Aorta (tissue), 5 donors: ENCODE measurements around the gene ONECUT2. TPM values are rescaled to one million over a fixed set of nuclear protein-coding genes. Genes with fewer than 3 reads are reported as not detected.

Experiments
- ATAC-seq: fragments of 200-7000 bp; cut with Tn5 transposase; one replicate; pipeline ENCODE4 v1.9.1; 2022; ENCODE audit warnings: moderate library complexity; ENCODE audit not compliant: low FRiP score
- DNase-seq, 2 donors: peaks; one replicate each; pipeline ENCODE4 v3.0.0-alpha.2; 2020
- H3K27ac ChIP-seq, 2 donors: one replicate each; pipeline ENCODE4 v1.5.1; 2013; ENCODE audit warnings: low read length in 2 of 2, mild to moderate bottlenecking in 2 of 2, moderate library complexity in 2 of 2, control low read depth in 1 of 2, inconsistent platforms in 1 of 2, low read depth in 1 of 2
- H3K27me3 ChIP-seq, 2 donors: one replicate each; pipeline ENCODE4 v1.6.1; 2013; ENCODE audit warnings: control low read depth in 1 of 2, low read length in 1 of 2, mild to moderate bottlenecking in 1 of 2, moderate library complexity in 1 of 2; ENCODE audit not compliant: insufficient read depth in 2 of 2, control insufficient read depth in 1 of 2
- H3K36me3 ChIP-seq, 2 donors: one replicate each; pipeline ENCODE4 v1.6.1; 2013; ENCODE audit warnings: control low read depth in 1 of 2, low read length in 1 of 2, mild to moderate bottlenecking in 1 of 2; ENCODE audit not compliant: insufficient read depth in 2 of 2, control insufficient read depth in 1 of 2
- H3K4me1 ChIP-seq, 2 donors: one replicate each; pipeline ENCODE4 v1.6.1; 2013; ENCODE audit warnings: low read length in 2 of 2, control low read depth in 1 of 2, mild to moderate bottlenecking in 1 of 2, moderate library complexity in 1 of 2; ENCODE audit not compliant: insufficient read depth in 2 of 2, control insufficient read depth in 1 of 2
- H3K4me3 ChIP-seq, 2 donors: one replicate each; pipeline ENCODE4 v1.5.1; 2013; ENCODE audit warnings: low read length in 2 of 2, control low read depth in 1 of 2, mild to moderate bottlenecking in 1 of 2
- H3K9me3 ChIP-seq: one replicate; pipeline ENCODE4 v1.6.1; 2013; ENCODE audit warnings: mild to moderate bottlenecking, low read length; ENCODE audit not compliant: control insufficient read depth
- WGBS, 2 donors: extraction: QIAGEN DNeasy Blood & Tissue Kit; methylation state at CpG; one replicate each; pipeline ENCODE4 v1.1.7; 2013; 5-methylcytosine and 5-hydroxymethylcytosine counted together
- intact Hi-C, 2 donors: fragments of 100-400 bp; cut with DNase I; formaldehyde crosslinking; loops; one replicate each; pipeline versions ENCODE4 v1.14.2 to v1.15.0; 2022
- polyA plus RNA-seq, 2 donors: library from polyadenylated mRNA; stranded (reverse); fragments of 200-250 nt; gene quantifications; one replicate each; pipeline ENCODE4 v1.2.3, GENCODE V29; 2013
- total RNA-seq, 2 donors: library from RNA; stranded (reverse); fragmentation: NEBNext Ultra II Directional; extraction: Animal tissue kit (Norgen Biotek cat#: 25700); gene quantifications; one replicate each; pipeline ENCODE4 v1.2.1, GENCODE V29; 2021
- donor health status: healthy with polysubstance abuse.
- donor health status: Bipolar disorder and iron deficiency.
- donor health status: DM: no; HTN: no; CAD: no.
- donor health status: DM: no; HTN: no; CAD: no.
- donor health status: DM: yes; HTN: yes; CAD: no.

ONECUT2 gene
- total and polyA plus RNA-seq, 4 donors, result 0.03 to 0.69 (median 0.41) TPM

- DNase-seq, result no peak
- Histone ChIP-seq H3K27me3 (no peaks in the 10 kb centered on the region), H3K4me3 (no peak overlapping the region), H3K4me1 (no peaks in the 10 kb centered on the region), H3K9me3 (no peaks in the 10 kb centered on the region), H3K27ac (no peak overlapping the region), H3K36me3 (no peaks in the 10 kb centered on the region)
- intact Hi-C loops, result no loop called here
- ATAC-seq, result no peak
- WGBS, 2 donors, result 59 to 68% methylated on average over 3 of the region's 3 CpGs
These were observed 24.4 kb upstream of the ONECUT2 start for GRCh38 chr18:57410749-57411148.

- H3K9me3 ChIP-seq, result no peaks in the 10 kb centered on the region
- H3K27me3 ChIP-seq, result no peaks in the 10 kb centered on the region
- intact Hi-C loops, result no loop called here
- no peaks in the 10 kb centered on the region for H3K36me3 ChIP-seq
- WGBS, 2 donors, result 78 to 80% methylated on average over 4 of the region's 4 CpGs
- no peaks in the 10 kb centered on the region for H3K4me1 ChIP-seq
- H3K4me3 ChIP-seq, result no peak overlapping the region
- no peak for ATAC-seq
- DNase-seq, result no peak
- no peak overlapping the region for H3K27ac ChIP-seq
These were observed 18.6 kb upstream of the ONECUT2 start for GRCh38 chr18:57416542-57416941.

- DNase-seq, result no peak
- intact Hi-C loops, result no loop called here
- 37 to 47% methylated on average over 3 of the region's 3 CpGs for WGBS, 2 donors
- Histone ChIP-seq H3K36me3 (no peaks in the 10 kb centered on the region), H3K9me3 (peaks cover 5% of the 10 kb centered on the region), H3K4me1 (no peaks in the 10 kb centered on the region), H3K27me3 (peaks cover 0 to 3% of the 10 kb centered on the region in 2 donors), H3K27ac (no peak overlapping the region), H3K4me3 (no peak overlapping the region)
- no peak for ATAC-seq
These were observed 12.8 kb upstream of the ONECUT2 start for GRCh38 chr18:57422313-57422872.

GRCh38 chr18:57423821-57424220 lies 11.4 kb upstream of the ONECUT2 start:
- Histone ChIP-seq H3K4me3 (no peak overlapping the region), H3K4me1 (no peaks in the 10 kb centered on the region), H3K9me3 (peaks cover 8% of the 10 kb centered on the region), H3K27ac (no peak overlapping the region), H3K27me3 (peaks cover 0 to 5% of the 10 kb centered on the region in 2 donors), H3K36me3 (no peaks in the 10 kb centered on the region)
- DNase-seq (no peak), ATAC-seq (no peak)
- intact Hi-C loops, result no loop called here

GRCh38 chr18:57425096-57425495 lies 10.1 kb upstream of the ONECUT2 start:
- no peak for DNase-seq
- intact Hi-C loops, result no loop called here
- no peak for ATAC-seq
- H3K27me3 ChIP-seq, result peaks cover 0 to 6% of the 10 kb centered on the region in 2 donors
- H3K36me3 ChIP-seq, result no peaks in the 10 kb centered on the region
- H3K9me3 ChIP-seq, result peaks cover 8% of the 10 kb centered on the region
- H3K27ac ChIP-seq, result no peak overlapping the region
- H3K4me3 ChIP-seq, result no peak overlapping the region
- 69 to 75% methylated on average over 5 of the region's 5 CpGs for WGBS, 2 donors
- H3K4me1 ChIP-seq, result no peaks in the 10 kb centered on the region

- Histone ChIP-seq H3K4me3 (no peak overlapping the region), H3K4me1 (no peaks in the 10 kb centered on the region), H3K36me3 (no peaks in the 10 kb centered on the region), H3K27ac (no peak overlapping the region), H3K9me3 (peaks cover 8% of the 10 kb centered on the region), H3K27me3 (peaks cover 0 to 6% of the 10 kb centered on the region in 2 donors)
- 75 to 85% methylated on average over 4 of the region's 4 CpGs for WGBS, 2 donors
- DNase-seq (no peak), ATAC-seq (no peak)
- intact Hi-C loops, result no loop called here
These were observed 9.0 kb upstream of the ONECUT2 start for GRCh38 chr18:57426187-57426586.

GRCh38 chr18:57427429-57428201 lies 7.6 kb upstream of the ONECUT2 start:
- no peaks in the 10 kb centered on the region for H3K4me1 ChIP-seq
- no peak overlapping the region for H3K27ac ChIP-seq
- peak in 1 of 2 donors; percentile 75 for DNase-seq
- WGBS, 2 donors, result 10 to 11% methylated on average over 59 to 80 of the region's 80 CpGs
- no peaks in the 10 kb centered on the region for H3K36me3 ChIP-seq
- intact Hi-C loops, result no loop called here
- H3K27me3 ChIP-seq, result peaks cover 0 to 6% of the 10 kb centered on the region in 2 donors
- H3K9me3 ChIP-seq, result peaks cover 8% of the 10 kb centered on the region
- peak overlapping the region in 1 of 2 donors; percentile 28 for H3K4me3 ChIP-seq
- ATAC-seq, result peak; percentile 33

- no peak for DNase-seq
- intact Hi-C loops, result no loop called here
- Histone ChIP-seq H3K36me3 (no peaks in the 10 kb centered on the region), H3K27me3 (peaks cover 0 to 6% of the 10 kb centered on the region in 2 donors), H3K4me3 (no peak overlapping the region), H3K27ac (no peak overlapping the region), H3K9me3 (peaks cover 8% of the 10 kb centered on the region), H3K4me1 (no peaks in the 10 kb centered on the region)
- 10 to 12% methylated on average over 57 to 99 of the region's 99 CpGs for WGBS, 2 donors
- ATAC-seq, result peak; percentile 37
These were observed 6.7 kb upstream of the ONECUT2 start for GRCh38 chr18:57428221-57429150.
